H54 (cell line): ENCODE data around the gene KIF11.
A peak's percentile ranks its signal among the peaks of the same experiment; 100 is the strongest.
"Not testable (repeated sequence)": the region's sequence is repeated elsewhere in the genome, so short reads cannot be mapped to it uniquely, and the experiment has no call there.

Experiments used
- DNase-seq: peaks from one replicate; pipeline ENCODE4 v3.0.0; 2011; ENCODE audit warnings: low spot score, mixed read lengths; ENCODE audit not compliant: insufficient read length
- FAIRE-seq: peaks from 3 replicates; lab custom pipeline; 2011; peaks lifted over from hg19 to GRCh38; lab: Jason Lieb, UNC
- POLR2A ChIP-seq: IDR thresholded peaks from 2 replicates; pipeline ENCODE4 v1.6.1; 2011; ENCODE audit warnings: low read depth, mild to moderate bottlenecking, low read length

The KIF11 gene

DNA sequence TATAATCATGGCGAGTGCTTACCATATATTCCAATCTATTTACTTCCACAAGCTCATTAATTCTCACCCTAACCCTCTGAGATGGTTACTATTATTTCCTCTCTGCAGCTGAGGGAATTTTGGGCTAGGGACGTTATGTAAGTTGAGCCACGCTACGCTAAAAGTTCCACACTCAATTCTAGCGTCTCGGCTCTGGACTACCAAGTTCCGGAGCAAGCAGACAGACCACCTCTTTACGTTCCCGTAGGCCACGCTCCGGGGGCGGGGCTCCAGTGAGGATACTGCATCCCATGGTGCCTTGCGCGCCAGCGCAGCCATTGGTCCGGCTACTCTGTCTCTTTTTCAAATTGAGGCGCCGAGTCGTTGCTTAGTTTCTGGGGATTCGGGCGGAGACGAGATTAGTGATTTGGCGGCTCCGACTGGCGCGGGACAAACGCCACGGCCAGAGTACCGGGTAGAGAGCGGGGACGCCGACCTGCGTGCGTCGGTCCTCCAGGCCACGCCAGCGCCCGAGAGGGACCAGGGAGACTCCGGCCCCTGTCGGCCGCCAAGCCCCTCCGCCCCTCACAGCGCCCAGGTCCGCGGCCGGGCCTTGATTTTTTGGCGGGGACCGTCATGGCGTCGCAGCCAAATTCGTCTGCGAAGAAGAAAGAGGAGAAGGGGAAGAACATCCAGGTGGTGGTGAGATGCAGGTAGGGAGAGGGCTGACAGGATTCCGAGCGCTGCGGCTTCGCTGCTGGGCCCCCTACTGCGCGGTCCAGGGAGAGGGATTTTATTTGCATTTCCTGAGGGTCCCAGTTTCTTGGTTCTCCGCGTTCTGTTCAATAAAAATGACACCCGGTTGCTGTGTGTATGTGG, at the start of gene KIF11:
Gene KIF11, plus strand, starts transcription at position 370 of the 858 bp plus-strand sequence. Its CDS starts 246 bp downstream, at position 616.
- peak; percentile 55 for TF ChIP-seq POLR2A
- peak; percentile 98 for FAIRE-seq
- DNase-seq = peak; percentile 90

DNA sequence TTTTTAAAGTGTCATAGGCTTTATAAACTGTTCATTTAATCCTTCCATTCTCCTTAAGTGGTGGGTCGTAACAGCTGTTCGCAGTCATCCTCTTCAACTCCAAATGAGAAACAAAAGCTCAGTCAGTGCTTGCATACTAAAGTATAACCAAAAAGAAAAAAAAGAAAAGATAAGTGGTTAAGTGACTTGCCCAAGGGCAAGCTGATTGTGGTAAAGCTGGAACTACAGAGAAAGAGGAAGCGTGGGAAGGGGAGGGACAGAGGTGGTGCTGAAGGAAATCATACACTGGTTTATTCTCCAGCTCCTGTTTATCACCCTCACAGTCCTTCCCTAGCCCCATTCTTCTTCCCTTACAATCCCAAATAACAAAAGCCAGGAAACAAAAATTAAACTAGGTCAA, 48.6 kb upstream of the KIF11 start:
- TF ChIP-seq POLR2A = no peak
- no peak for DNase-seq
- no peak for FAIRE-seq

DNA sequence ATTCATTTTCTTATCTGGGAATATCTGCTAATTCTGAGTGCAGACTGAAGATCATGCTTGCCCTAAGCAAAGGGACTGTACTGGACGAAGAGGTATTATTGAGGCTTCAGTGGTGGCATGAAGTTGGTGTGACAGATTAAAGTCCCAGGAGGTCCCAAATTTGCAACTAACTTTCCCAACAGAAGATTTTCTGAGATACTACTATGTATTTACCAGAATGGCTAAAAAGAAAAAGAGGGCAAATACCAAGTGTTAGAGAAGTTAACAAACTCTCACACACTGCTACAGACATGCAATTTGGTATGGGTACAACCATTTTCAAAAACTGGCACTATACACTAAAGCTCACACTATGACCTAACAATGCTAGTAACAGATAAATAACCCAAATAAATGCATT, 47.4 kb upstream of the KIF11 start:
- no peak for TF ChIP-seq POLR2A
- FAIRE-seq (no peak), DNase-seq (no peak)

DNA sequence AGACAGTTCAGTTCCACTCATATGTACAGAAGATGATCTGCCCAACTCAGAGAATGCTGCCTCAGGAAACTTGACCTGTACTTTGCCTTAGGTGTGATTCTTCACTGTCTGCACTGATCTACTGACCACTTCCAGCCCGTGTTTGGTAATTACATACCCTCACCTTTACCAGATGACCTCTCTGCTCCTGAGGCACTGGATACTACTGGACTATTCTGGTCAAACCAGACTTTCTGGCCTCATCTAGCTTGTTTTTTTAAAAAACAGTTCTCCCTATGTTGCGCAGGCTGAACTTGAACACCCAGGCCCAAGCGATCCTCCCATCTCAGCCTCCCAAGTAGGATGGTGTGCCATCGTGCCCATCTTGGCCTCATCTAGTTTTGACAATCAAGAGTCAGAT, 45.3 kb upstream of the KIF11 start:
- no peak for TF ChIP-seq POLR2A
- no peak for FAIRE-seq
- no peak for DNase-seq

DNA sequence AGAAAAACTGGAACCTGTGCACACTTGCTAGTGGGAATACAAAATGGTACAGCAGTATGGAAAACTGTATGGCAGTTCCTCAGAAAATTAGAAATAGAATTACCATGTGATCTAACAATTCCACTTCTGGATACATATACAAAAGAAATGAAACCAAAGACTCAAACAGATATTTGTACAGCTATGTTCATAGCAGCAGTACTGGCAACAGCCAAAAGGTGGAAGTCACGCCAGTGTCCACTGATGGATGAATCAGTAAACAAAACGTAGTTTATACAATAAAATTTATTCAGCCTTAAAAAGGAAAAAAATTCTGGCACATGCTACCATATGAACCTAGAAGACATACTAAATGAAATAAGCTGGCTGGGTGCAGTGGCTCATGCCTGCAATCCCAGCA, 42.0 kb upstream of the KIF11 start:
- DNase-seq = no peak
- FAIRE-seq = no peak
- no peak for TF ChIP-seq POLR2A

DNA sequence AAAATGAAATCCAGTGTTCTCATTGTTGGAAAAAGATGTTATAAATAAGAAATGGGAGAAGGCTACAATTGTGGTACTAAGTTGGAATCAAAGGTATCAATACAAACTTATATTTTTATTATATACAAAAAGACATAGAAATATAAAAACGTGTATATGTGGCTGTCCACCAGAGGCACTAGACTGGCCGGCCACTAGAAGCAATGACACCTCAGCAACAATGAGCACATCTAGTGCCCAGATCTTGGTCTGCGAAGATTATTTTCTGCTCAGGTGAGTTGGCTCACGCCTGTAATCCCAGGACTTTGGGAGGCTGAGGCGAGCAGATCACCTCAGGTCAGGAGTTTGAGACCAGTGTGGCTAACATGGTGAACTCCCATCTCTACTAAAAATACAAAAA, 40.6 kb upstream of the KIF11 start:
- TF ChIP-seq POLR2A = no peak
- DNase-seq (no peak), FAIRE-seq (no peak)

DNA sequence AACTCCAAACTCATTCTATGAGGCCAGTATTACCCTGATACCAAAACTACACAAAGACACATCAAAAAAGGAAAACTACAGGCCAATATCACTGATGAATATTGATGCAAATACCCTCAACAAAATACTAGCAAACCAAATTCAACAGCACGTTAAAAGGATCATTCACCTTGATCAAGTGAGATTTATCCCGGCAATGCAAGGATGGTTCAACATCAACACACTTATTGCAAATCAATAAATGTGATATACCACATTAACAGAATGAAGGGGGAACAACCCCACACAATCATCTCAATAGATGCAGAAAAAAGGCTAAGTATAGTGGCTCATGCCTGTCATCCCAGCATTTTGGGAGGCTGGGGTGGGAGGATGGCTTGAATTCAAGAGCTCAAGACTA, 39.0 kb upstream of the KIF11 start:
- no peak for TF ChIP-seq POLR2A
- peak; percentile 79 for FAIRE-seq
- DNase-seq = no peak

DNA sequence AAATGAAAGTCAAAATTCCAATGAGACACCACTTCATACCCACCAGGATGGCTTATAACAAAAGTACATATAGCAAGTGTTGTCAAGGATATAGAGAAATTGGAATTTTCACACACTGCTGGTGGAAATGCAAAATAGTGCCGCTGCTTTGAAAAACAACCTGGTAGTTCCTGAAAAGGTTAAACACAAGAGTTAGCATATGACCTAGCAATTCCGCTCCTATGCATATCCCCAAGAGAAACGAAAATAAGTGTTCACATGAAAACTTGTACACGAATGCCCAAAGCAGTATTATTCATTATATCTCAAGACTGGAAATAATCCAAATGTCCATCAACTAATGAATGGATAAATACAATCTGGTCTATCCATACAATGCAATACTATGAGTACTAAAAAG, 33.9 kb upstream of the KIF11 start:
- no peak for TF ChIP-seq POLR2A
- DNase-seq (no peak), FAIRE-seq (no peak)

DNA sequence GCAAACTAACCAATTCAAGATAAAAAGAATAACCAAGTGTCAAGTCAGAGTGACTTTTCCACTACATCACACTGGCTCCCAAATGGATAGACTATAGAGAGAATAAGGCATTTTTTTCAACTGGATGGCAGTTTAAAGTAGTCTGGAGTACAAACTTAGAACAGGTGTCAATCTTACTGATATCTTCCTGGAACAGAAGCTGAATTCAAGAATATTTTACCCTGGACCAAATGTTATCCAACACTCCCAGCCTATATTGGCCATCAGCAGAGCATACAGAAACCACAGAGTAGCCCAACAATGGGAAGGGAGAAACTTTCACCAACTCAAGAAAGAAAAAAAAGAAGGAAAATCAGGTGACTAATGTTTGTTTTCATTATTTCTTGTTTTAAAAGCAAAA, 30.5 kb upstream of the KIF11 start:
- FAIRE-seq = no peak
- no peak for DNase-seq
- no peak for TF ChIP-seq POLR2A

DNA sequence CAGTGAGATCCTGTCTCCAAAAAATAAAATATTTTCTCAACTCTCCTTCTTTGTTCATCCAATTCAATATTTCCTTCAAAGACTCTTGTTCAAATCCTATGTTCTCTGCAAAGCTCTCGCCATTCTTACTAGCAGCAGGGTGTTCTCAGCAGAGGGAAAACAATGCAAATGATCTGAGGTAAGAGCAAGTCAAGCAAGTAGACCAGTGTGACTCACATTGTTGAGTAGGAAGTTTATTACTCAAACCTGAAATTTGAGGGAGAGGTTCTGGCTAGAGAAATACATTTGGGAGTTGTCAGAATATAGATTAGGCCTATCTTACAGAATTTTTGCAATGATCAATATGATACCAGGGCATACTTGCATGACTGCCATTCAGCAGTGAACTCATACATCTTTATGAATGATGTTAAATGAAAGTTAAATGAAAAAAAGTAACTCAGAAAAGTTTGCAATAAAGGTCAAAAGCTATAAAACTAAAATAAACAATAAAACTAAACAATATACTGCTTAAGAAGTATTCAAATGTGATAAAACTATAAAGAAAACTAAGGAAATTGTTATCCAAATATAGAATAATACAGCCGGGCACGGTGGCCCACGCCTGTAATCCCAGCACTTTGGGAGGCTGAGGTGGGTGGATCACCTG, 24.9 kb upstream of the KIF11 start:
- FAIRE-seq = peak; percentile 92

DNA sequence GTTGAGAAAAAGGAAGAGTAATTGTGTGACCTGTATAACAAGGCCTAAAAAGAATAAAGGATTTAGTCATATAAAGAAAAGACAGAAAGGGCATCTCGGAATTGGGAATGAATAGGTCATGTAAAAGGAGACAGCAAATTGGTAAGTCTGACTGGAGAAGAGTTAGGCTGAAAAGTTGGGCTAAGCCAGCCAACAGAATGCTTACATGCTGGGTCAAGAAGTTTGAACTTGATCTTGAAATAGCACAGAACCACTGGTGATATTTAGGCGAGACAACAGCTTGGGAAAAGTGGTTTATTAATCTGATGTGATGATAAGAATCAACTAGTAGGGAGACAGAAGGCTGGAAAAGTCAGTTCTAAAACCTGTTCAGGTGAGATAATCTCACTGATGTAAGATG, 23.9 kb upstream of the KIF11 start:
- DNase-seq = no peak
- FAIRE-seq = no peak
- no peak for TF ChIP-seq POLR2A

More for the DNA sequence above, 24.9 kb upstream of the KIF11 start:
- DNase-seq = peak; percentile 71
- no peak for TF ChIP-seq POLR2A

DNA sequence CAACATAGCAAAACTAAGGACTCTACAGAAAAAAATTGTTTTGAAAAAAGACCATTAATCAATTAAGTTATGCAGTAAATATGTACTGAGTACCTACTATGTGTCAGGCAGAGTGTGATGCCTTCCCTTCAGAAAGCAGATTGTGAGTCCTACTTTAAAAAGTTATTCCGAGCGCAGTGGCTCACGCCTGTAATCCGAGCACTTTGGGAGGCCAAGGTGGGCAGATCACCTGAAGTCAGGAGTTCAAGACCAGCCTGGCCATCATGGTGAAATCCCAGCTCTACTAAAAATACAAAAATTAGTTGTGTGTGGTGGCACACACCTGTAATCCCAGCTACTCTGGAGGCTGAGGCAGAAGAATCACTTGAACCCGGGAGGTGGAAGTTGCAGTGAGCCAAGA, 23.3 kb upstream of the KIF11 start:
- not testable (repeated sequence) for DNase-seq, FAIRE-seq

DNA sequence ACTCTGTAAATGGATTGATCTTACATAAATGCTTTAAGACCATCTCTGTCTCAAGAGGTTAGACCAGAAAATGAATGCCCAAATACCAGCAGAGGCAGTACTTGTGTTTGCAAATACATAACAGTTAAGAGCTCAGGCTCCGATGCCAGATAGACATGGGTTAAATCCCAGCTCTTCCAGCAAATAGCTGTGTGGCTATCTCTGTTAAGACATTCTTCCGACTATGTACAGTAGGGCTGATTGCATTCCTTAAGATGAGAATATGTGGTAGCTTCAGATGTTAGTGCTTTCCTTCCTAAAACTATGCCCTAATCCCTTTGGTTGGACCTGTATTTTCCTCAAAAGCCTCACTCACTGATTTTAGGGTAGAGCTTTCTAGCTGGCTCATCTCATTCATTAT, 21.3 kb upstream of the KIF11 start:
- TF ChIP-seq POLR2A = no peak
- no peak for DNase-seq
- no peak for FAIRE-seq

DNA sequence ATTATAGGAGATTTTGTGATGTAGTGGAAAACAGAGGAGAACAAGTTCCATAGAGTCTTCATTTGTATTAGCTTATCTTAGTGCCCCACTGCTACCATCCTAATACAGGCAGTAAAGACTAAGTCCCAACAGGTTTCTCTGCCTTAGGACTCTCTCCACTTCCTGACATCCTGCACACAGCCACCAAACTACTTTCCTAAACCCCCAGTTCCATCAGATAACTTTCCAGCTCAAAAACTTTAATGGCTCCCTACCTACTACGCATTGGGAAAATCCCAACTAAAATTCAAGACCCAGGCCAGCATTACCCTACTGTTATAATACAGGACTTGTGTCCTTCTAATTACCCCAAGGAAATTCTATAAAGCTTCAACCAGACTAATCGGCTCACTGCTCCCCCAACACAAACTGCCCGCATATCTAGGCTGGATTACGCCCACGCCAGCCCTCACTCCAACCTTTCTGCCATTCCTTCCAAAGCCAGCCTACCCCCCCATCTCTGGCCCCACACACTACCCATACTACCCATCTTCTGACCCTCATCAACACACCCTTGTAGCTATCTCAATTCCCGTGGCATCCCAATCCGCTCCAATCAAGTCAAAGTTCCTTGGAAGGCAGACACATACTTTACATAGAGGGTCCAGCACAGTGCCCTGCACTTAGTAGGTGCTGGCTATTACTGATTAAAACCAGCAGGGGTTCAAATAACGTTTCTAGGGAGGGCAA, 20.4 kb upstream of the KIF11 start:
- DNase-seq (no peak), FAIRE-seq (no peak)

More for the DNA sequence above, 20.4 kb upstream of the KIF11 start:
- TF ChIP-seq POLR2A = no peak
